HG03103 (cell line): ENCODE data around the gene GBE1.

ENCODE experiments used
- ATAC-seq: cut with Tn5 transposase; IDR thresholded peaks from one replicate; pipeline ENCODE4 v1.9.1; 2021; ENCODE audit warnings: low read depth; ENCODE audit not compliant: unreplicated experiment

The GBE1 gene

DNA sequence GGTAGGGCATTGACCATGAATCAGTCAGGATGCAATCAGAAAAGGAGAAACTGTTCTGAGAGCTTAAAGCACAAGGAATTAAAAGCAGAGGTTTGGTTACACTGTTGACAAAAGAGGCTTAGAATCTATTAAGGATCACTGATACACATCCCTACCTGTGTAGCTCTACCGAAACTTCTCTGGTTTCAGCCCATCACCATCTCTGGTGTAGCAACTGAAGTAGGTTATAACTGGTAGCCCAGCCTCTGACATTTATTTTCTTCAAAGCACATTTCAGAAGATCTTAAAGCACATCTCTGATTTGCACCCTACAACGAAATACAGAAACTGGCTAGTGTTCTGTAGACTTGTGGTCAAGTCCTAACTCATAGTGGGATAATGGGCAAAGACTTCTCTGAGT, 283.7 kb downstream of the GBE1 start:
- ATAC-seq = no peak

DNA sequence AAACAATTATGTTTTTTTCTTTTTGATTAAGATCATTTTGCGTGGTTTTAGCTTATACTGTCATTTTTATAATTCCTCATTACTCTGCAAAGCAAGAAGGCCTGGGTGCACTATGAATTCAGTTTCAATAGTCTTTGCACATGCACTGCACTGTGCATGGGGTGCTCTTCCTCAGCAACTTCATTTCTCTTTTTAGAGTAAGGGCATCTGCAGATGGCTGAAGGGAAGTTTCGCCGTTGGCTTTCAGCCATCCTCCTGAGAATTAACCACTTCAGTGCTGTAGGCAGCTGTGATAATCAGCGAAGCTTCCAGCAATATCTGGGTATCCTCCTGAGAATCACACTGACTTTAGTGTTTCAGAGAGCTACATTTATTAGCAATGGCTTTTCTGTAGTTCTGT, 284.8 kb downstream of the GBE1 start:
- ATAC-seq = no peak

DNA sequence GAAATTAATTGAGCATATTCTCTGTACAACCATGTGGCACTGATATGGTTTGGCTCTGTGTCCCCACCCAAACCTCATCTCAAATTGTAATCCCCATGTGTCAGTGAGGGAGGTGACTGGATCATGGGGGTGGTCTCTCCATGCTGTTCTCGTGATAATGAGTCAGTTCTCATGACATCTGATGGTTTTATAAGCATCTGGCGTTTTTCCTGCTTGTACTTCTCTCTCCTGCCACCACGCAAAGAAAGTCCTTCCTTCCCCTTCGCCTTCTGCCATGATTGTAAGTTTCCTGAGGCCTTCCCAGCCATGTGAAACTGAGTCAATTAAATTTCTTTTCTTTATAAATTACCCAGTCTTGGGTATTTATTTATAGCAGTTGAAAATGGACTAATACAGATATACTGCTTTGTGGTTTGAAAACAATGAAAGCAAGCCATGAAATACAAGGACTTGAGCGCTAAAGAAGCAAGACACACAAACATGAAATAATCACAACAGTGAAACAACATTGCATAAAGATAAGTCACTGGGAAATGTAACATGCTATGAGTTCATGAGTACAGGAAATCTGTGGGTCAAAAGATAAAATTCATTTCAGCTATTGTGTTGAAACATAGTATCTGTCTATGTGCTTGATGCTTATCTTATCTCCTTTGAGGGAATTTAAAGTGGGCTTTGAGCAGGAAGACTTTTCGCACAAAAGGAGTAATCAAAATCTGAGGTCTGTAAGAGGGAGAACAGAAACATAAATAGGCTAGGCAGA, 288.7 kb downstream of the GBE1 start:
- ATAC-seq = no peak

DNA sequence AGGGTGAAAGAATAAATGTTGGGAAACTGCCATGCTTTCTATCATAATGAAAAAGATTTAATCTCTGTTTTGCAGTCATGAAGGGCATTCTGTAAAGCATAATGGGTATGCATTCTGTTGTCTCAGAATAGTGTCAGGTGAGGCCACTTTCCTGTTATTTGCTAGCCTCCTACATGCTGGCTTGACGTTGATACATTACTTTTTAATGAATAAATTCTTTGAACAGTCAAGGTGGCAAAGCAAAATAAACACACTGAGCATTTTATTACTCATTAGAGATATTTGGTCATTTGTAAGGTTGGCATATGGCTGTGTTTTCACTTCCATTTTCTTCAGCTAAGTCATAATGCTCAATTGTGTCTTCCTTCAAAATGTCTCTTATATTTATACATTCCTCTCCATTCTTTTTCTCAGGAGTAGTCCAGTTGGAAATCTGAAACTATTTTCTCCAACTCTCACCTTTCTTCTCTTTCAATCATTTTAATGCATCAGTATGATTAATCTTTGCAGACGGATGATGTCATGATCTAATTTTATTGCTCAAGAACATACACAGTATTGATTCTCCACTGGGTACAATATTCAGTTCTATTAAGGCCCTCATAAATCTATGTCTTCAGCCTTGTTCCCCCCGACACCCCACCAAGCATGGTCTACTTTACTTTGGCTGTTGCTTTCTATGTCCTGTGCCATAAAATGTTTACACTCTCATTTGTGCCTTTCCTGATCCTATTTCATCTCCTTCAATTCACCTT, 290.7 kb downstream of the GBE1 start:
- ATAC-seq = no peak

DNA sequence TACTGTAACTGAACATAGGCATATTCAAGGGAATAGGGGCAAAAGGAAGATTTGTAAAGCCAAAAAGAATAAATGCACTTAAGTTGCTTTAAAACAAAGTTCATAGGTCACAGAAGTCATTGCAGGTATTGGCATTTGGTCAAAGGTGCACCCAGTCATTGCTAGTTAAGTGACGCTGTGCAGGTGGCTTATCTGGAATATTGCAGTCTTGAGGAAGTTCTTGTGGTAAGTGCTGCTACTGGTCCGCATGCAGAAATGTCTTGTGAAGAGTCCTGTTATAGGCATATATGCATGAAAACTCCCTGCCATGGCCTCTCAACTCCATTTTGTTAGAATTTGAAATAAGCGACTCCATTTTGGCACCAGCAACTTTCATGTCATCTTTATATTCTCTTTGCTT, 293.1 kb downstream of the GBE1 start:
- ATAC-seq = no peak

DNA sequence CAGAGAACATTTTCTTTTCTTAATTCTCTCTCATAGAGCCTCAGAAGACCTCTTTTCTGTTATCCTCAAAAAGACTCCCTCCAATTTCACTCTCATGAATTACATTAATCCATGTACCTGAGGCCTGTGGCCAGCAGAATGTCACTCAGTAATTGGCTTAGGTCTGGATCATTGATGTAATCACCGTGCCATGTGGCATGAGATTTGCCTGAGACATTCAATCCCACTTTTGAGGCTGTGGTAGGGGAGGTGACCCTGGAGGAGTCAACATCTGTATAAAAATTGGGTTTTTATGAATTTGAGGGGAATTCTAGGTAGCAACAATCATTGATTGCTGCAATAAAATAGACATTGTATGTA, 295.3 kb downstream of the GBE1 start:
- ATAC-seq = no peak

DNA sequence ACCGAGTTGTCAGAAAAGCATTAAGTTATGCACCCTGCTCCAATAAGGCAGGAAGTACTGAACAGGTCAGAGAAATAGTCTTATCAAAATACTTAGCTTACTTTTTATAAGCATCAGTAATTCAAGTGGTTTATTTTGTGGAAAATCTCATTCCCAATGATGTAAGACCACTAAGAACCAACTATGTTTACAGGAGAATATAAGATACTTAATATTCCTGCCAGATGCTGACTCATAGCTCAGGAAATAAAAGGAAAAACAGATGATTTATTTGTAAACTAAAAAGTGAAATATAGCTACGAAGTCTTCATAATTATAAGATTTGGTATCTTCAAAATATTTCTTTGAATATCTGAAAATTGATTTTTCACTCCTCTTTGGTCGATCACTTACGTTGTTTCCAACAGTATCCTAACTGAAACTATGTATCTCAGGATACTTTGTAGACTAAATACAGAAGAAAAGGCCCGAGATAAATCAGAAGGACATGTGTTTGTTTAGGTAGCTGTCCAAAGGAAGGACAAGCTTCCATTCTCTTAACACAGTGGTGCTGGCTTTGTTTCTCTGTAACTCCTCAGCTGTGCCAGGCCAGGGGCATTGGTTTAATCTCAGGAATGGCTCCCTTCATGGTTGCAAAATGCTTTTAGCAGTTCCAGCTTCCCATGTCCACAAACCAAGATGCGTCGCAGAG, 295.8 kb downstream of the GBE1 start:
- no peak for ATAC-seq

DNA sequence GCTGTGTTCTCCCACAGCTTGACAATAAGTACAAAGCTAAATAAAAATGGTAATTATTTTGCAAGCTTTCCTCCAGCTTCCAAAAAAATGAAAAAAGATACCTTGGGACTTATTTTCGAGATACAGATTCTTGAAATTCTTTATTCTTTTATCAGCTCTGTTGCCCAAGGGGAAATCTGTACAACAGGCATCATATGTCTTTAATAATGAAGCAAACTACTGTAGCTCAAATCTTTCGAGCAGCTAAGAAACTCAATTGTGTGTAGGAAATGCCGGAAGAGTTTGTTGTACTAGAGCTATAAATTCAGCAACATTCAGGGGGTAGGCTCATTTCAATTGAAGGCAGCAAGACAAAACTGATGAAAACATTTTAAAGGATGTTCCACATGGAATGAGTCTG, 297.7 kb downstream of the GBE1 start:
- no peak for ATAC-seq

DNA sequence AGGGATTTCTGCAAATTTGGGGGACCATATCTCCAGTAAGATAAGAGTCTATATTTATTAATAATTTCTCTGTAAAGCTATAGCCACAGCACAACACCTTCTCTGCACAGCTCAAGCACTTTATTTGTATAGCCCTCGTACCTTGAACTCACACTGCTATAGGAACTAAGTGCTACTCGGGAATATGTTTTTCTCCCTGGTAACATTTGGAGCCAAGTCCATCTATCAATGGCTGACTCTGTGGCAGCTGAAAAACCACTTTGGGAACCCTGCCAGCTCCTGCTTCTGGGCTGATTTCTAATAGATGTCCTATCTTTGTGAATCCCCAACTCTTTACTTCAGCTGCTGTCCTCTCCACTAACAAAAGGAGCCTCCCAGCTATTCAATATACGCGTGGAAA, 298.5 kb downstream of the GBE1 start:
- no peak for ATAC-seq

DNA sequence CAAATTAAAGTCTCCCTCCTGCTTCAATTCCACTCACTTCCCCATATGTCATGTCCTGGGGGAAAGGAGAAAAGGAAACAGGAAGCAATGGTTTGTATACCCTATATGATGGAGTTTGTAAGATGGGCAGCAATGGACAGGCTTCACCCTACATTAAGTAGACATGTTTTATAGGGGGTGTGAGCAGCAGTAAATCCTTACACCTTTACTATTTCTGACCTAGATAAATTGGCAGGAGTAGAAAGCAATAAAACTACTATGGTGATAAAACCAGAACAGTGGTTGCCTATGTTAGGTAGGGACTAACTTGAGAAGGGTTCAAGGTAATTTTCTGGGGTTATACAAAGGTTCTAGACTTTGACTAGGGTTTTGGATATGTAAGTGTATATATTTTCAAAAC, 301.7 kb downstream of the GBE1 start:
- no peak for ATAC-seq

DNA sequence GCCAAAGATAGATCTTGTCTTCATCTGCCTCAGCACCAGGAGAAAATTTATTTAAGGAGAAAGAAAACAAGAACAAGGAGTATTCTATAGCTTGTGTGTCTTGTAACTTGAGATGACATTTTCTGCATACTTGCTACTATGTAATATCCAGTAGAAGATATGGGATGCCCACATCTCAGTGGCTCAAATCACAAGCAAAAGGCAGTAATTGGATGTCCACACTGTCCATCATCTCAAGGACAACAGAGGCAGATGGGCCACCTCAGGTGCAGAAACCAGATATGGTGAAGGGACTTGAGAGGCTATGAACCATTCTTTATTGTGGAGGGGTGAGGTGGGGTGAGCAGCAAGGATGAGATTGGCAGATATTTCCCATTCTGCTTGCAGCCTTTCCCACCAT, 309.0 kb downstream of the GBE1 start:
- ATAC-seq = no peak

DNA sequence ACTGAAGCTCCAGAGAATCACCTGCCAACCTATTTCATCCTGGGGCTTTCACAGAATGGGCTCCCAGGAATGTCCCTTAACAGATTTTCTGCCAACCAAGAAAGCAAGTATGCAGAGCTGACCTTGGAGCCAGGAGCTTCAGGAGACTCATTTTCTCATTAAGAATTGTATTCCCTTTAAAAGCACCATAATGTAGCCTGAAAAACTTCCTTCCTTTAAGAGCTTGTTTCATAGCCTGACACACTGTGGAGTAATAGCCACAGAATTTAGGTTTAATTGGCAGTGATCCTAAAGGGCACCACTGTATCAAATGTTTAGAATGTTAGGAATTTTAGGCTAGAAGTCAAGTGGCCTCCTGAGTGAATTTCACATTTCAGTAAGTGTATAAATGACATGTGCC, 309.8 kb downstream of the GBE1 start:
- ATAC-seq = no peak

DNA sequence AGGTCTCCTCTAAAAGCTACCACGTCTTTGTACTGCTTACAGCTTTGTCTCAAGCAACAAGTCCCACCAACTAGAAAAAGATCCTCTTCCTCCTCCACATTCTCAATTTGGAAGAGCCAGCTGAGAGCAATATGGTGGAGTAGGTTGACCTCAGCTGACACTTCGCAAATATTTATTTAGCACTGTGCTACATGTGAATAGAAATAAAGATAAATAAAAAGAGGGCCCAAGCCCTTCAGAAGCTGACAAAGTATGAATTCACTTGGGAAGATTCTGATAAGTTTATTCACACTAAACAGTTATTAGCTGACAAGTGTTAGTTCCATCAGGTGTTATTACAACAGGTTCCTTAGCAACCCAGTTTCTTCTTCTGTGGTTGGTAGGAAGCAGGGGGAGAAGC, 310.3 kb downstream of the GBE1 start:
- no peak for ATAC-seq

DNA sequence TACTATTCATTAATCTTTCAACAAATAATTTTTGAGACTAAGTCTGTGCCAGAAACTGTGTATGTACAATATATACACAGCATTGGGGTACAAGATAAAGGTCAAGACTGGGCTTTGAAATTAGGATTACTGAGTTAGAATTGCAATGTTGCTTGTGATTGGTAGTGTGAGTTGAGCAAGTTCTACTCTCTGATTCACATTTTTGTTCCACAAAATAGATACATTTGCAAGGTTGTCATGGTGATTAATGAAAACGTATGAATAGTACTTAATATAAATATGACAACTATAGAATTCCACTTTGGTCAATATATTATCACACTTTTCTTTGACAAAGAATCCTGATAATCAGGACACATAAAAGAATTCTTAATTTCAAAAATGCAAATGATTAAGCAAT, 314.6 kb downstream of the GBE1 start:
- no peak for ATAC-seq

DNA sequence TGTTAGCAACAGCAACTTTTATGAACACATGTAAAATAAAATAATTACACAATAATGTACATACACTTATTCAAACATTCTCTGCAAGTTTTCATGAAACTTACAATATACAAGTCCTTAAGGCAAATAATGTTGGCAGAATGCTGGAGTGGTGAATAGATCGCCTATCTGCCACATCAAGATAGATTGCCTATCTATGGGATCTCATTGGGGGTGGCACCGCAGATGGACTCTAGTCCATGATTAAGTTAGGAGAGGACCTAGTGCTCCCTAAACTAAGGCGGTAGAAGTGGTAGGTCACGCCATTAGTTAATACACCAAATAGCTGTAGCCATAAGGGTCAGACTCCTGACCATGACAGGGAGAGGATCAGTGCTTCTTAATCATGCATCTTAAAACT, 315.7 kb downstream of the GBE1 start:
- no peak for ATAC-seq

DNA sequence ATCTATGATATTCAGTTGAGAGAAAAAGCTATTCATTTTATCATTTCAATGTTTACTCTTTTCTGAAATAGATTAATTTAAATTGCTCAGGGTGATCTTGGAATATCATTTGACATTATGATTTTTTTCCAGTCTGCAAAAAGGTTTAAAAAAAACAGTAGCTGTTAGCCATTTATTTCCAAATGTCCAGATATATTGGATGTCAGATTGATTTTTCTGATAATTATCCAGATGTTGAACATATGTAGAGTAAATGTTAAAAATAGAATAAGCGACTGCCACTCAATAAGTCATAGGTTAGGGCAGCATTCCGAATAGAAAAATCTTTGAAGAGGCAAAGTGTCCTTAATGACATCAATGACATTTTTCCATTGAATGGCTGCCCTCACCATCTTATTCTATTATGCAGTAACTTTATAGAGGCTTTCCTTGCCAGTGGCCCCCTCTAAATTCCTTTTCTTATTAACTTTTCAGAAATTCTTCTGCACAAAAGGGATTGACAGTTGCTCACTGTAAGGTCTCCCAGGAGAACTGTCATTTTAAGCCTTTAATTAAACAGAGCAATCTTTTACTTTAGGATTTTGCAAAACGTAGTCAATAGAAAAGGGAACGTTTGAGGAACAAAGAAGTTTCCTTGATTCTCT, 316.5 kb downstream of the GBE1 start:
- no peak for ATAC-seq

DNA sequence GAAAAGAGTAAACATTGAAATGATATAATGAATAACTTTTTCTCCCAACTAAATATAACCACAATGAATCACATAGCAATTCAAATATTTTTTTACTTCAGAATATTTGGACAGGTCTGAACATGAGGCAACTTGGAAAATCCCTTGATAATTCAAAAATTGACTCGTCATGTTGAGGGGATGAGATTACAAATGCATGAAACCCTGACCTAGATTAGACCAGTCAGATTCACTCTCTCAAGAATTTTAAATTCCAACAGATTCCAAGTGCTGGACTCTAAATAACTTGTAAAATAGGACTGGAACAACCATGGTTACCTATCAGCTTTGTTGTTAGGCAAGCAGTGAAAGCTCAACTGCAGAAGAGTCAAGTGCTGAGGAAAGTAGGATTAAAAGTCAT, 317.5 kb downstream of the GBE1 start:
- ATAC-seq = no peak

DNA sequence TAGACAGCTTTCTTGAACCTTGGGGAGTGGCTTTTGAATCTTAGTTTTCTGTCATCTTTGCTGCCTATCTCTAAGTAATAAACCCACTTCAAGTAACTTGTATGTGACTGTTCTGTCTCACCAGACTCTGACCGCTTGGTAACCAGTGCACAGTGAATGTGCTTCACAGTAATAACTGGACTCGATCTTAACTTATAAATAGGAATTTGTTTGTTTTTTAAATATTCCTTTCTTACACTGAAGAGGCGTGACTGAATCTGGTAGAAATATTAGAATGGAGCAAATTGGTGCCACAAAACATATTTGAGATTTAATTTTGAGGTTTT, 318.0 kb downstream of the GBE1 start:
- no peak for ATAC-seq

DNA sequence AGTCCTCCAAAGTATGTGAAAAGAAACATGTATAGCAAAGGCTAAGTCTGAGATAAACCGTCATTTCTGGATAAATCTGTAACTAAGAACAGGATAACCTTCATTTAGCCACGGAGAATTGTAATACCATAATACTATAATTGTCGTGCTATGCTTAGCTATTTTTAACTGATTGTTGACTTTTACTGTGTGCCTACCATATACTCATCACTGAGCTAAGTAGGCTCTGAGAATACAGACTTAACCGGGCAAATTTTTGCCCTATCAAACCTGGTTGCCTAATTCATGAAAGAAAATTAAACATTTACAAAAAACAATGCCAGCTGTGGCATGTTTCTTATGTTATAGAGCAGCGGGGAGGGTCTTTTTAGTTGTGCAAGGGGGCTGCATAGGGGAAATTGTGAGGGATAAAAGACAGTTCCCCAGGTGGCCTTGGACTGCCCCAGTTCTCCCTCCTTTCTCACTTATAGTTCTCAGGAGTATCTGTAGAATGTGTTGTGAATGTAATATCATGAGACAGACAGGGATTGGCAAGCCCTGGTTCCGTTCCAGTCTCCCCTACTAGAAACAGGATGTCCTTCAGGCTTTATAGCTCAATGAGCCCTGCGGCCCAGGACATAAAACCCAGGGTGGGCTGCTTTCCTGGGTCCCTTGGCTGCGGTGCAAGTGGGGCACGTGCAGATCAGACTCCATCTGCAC, 318.5 kb downstream of the GBE1 start:
- ATAC-seq = no peak

DNA sequence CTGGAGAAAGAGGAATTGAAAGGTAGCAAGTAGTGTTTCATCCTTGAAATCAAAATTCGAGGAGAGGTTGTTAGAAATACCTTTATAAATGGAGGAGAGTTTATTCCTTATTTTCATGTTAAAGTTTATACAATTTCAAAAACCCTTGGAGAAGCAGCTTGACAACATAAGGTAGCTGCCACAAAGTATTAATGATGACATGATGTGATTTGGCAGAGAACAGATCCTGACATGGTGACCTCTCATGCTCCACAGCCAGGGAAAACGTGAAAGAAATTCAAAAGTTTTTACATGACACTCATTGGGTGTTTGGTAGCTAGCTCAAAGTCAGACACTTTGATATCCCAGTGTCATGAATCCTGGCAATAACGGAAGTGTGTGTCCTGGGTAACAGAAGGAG, 320.8 kb downstream of the GBE1 start:
- ATAC-seq = no peak
